Measurements from ENCODE around the gene ICAM1. TPM values are rescaled to one million over a fixed set of nuclear protein-coding genes. Genes with fewer than 3 reads are reported as not detected.

The ICAM1 gene
- total RNA-seq, 1 experiment from 2014 or later = 2.3 TPM

GRCh38 chr19:10293637-10294367 is 22.9 kb downstream of the ICAM1 start:
- Mint-ChIP-seq H3K4me3 (peak overlapping the region in 1 of 2 experiments; percentile 92; a peak in 2 of 5 replicates), H3K9me3 (peaks cover 0 to 2% of the 10 kb centered on the region in 2 experiments; a peak in 3 of 5 replicates), H3K36me3 (ENCODE audit: insufficient read depth in 1 of 3, low read depth in 3 of 3) (no peaks in the 10 kb centered on the region; a peak in 3 of 7 replicates), H3K27ac (no peak overlapping the region), H3K4me1 (peaks cover 13 to 39% of the 10 kb centered on the region in 2 experiments), H3K27me3 (ENCODE audit: low read depth) (peaks cover 96% of the 10 kb centered on the region)
- H3K23ac ChIP-seq (ENCODE audit: insufficient read length, low read depth, low read length) = no peak overlapping the region
- H3K18ac ChIP-seq (ENCODE audit: insufficient read length, low read depth, low read length) = no peak overlapping the region
- no peak overlapping the region for H3T11ph ChIP-seq (ENCODE audit: low read length)
- H2AFZ ChIP-seq (ENCODE audit: low read length) = no peak overlapping the region
- no peak overlapping the region for H3K56ac ChIP-seq (ENCODE audit: insufficient read length, low read depth, low read length)
- H3K79me2 ChIP-seq (ENCODE audit: insufficient read depth, low read length) = no peaks in the 10 kb centered on the region
- WGBS (ENCODE audit: extremely low coverage, insufficient read length, low lambda C conversion rate) = no CpG with 5 or more reads among the region's 49 CpGs
- no peak overlapping the region for H4K5ac ChIP-seq (ENCODE audit: insufficient read length, low read depth, low read length)
- H3K4ac ChIP-seq (ENCODE audit: low read depth, low read length) = no peak overlapping the region
- H2BK120ac ChIP-seq (ENCODE audit: low read depth, low read length, poor library complexity, severe bottlenecking) = no peak overlapping the region
- no peaks in the 10 kb centered on the region for H3K9me3 ChIP-seq (ENCODE audit: control insufficient read depth, low read depth, low read length)
- no peak overlapping the region for H2BK15ac ChIP-seq (ENCODE audit: low read depth, low read length)
- H3K4me1 ChIP-seq (ENCODE audit: insufficient read depth, low read length) = no peaks in the 10 kb centered on the region; the same call in 1 of the 2 replicates
- H3K27ac ChIP-seq (ENCODE audit: insufficient read length, low read depth, low read length) = no peak overlapping the region
- no peaks in the 10 kb centered on the region for H3K79me1 ChIP-seq (ENCODE audit: insufficient read depth, low read depth, low read length, poor library complexity, severe bottlenecking)
- H3K4me2 ChIP-seq (ENCODE audit: insufficient read depth, insufficient read length, low read length) = peak overlapping the region; percentile 3
- no peak overlapping the region; the same call in 1 of the 2 replicates for H3K14ac ChIP-seq (ENCODE audit: insufficient read depth, low read length)
- no peak overlapping the region for H4K8ac ChIP-seq (replicated peaks; ENCODE audit: insufficient read length, low read depth, low read length)
- H3K9ac ChIP-seq (ENCODE audit: extremely low read depth, insufficient read length, low read length) = no peak overlapping the region
- peak; percentile 32 for DNase-seq
- peaks cover 58% of the 10 kb centered on the region for H3K27me3 ChIP-seq (ENCODE audit: insufficient read depth, low read length)
- no peak overlapping the region for H2BK12ac ChIP-seq (ENCODE audit: insufficient read length, low read depth, low read length)
- H2AK5ac ChIP-seq (ENCODE audit: insufficient read length, low read length) = no peak overlapping the region
- H2BK20ac ChIP-seq (ENCODE audit: low read depth, low read length, poor library complexity, severe bottlenecking) = no peak overlapping the region
- TF ChIP-seq CTCF (conservative IDR thresholded peaks at IDR 0.05) = no peak
- no peaks in the 10 kb centered on the region for H4K20me1 ChIP-seq (ENCODE audit: control insufficient read depth, insufficient read depth, insufficient read length)
- H3K23me2 ChIP-seq (ENCODE audit: insufficient read length, low read depth, low read length, poor library complexity, severe bottlenecking) = peaks cover 35% of the 10 kb centered on the region
- H2BK5ac ChIP-seq (ENCODE audit: insufficient read length, low read length) = no peak overlapping the region
- H4K91ac ChIP-seq (ENCODE audit: insufficient read length, low read depth, low read length) = no peak overlapping the region
